SK-N-SH (cell line): Measurements from ENCODE around the gene TBC1D10B. TPM values are rescaled to one million over a fixed set of nuclear protein-coding genes. Genes with fewer than 3 reads are reported as not detected.
"Not testable (repeated sequence)": the region's sequence is repeated elsewhere in the genome, so short reads cannot be mapped to it uniquely, and the experiment has no call there.

Source experiments
- CTCF ChIA-PET: fragments of 300-600, 350-600 bp; formaldehyde crosslinking; extraction: SDS; loops from one replicate; lab custom pipeline; 2021; lab: Yijun Ruan, JAX
- POLR2A ChIA-PET: fragments of 350-600 bp; sonication (Branson Sonifier 250); formaldehyde crosslinking; extraction: SDS; loops from one replicate; lab custom pipeline; 2020; ENCODE audit warnings: antibody characterized with exemption, inconsistent platforms; lab: Yijun Ruan, JAX
- DNase-seq: peaks from one replicate; pipeline ENCODE4 v3.0.0; 2012
- H2AFZ ChIP-seq: fragments of 200-600 bp; sonication (generic); 2 replicates; pipeline ENCODE4 v1.8.1; 2016; ENCODE audit warnings: antibody characterized with exemption, mild to moderate bottlenecking, low read depth
- H3F3A ChIP-seq: fragments of 200-600 bp; sonication (generic); replicated peaks from 2 replicates; pipeline ENCODE3; 2016; ENCODE audit warnings: antibody characterized with exemption, mild to moderate bottlenecking; ENCODE audit not compliant: insufficient read depth
- H3K27ac ChIP-seq, 2 experiments: fragments of 200-500 bp in 1 of 2; fragments of 200-600 bp in 1 of 2; sonication (Bioruptor generic) in 1 of 2; sonication (generic), shearing (Covaris generic) in 1 of 2; 2 replicates each; pipeline versions ENCODE4 v1.5.1 to v1.6.1; 2014 to 2016; ENCODE audit warnings: low read depth in 2 of 2, inconsistent platforms in 1 of 2, low read length in 1 of 2, mild to moderate bottlenecking in 1 of 2, mixed read lengths in 1 of 2
- H3K27me3 ChIP-seq: fragments of 200-600 bp; sonication (generic), shearing (Covaris generic); 2 replicates; pipeline ENCODE4 v1.6.1; 2016; ENCODE audit warnings: mixed run types; ENCODE audit not compliant: insufficient read depth
- H3K36me3 ChIP-seq, 2 experiments: fragments of 200-500 bp in 1 of 2; fragments of 200-600 bp in 1 of 2; sonication (Bioruptor generic) in 1 of 2; sonication (generic) in 1 of 2; replicated peaks in 1 of 2; 2 replicates each; pipeline versions ENCODE3 to v1.5.1; 2014 to 2016; ENCODE audit warnings: low read length in 1 of 2, mild to moderate bottlenecking in 1 of 2; ENCODE audit not compliant: insufficient read depth in 2 of 2, control insufficient read depth in 1 of 2
- H3K4me1 ChIP-seq, 2 experiments: fragments of 200-500 bp in 1 of 2; fragments of 200-600 bp in 1 of 2; sonication (Bioruptor generic) in 1 of 2; sonication (generic), shearing (Covaris generic) in 1 of 2; 2 replicates each; pipeline versions ENCODE4 v1.5.1 to v1.6.1; 2014 to 2016; ENCODE audit warnings: low read depth in 1 of 2, low read length in 1 of 2, mixed run types in 1 of 2; ENCODE audit not compliant: insufficient read depth in 2 of 2, control insufficient read depth in 1 of 2
- H3K4me2 ChIP-seq: fragments of 200-600 bp; sonication (generic), shearing (Covaris generic); 2 replicates; pipeline ENCODE4 v1.6.1; 2017; ENCODE audit warnings: mixed run types
- H3K4me3 ChIP-seq, 2 experiments: fragments of 200-500 bp in 1 of 2; fragments of 200-600 bp in 1 of 2; sonication (Bioruptor generic) in 1 of 2; sonication (generic), shearing (Covaris generic) in 1 of 2; 2 replicates each; pipeline versions ENCODE4 v1.5.1 to v1.8.1; 2014 to 2016; ENCODE audit warnings: low read depth in 2 of 2, inconsistent platforms in 1 of 2, low read length in 1 of 2, mild to moderate bottlenecking in 1 of 2, mixed read lengths in 1 of 2, moderate library complexity in 1 of 2
- H3K79me2 ChIP-seq: fragments of 200-600 bp; sonication (generic); 2 replicates; pipeline ENCODE4 v1.8.1; 2017; ENCODE audit warnings: mild to moderate bottlenecking; ENCODE audit not compliant: insufficient read depth
- H3K9ac ChIP-seq: fragments of 200-600 bp; sonication (generic); 2 replicates; pipeline ENCODE4 v1.6.1; 2017; ENCODE audit warnings: mixed run types
- H3K9me2 ChIP-seq: fragments of 200-600 bp; sonication (generic); 2 replicates; pipeline ENCODE4 v1.6.1; 2017; ENCODE audit warnings: mixed run types
- H3K9me3 ChIP-seq: fragments of 200-600 bp; sonication (generic); 2 replicates; pipeline ENCODE4 v1.6.1; 2017; ENCODE audit warnings: mixed run types, mild to moderate bottlenecking, moderate library complexity
- H4K20me1 ChIP-seq: fragments of 200-600 bp; sonication (generic); 2 replicates; pipeline ENCODE4 v1.6.1; 2017; ENCODE audit warnings: mild to moderate bottlenecking, mixed run types; ENCODE audit not compliant: insufficient read depth
- POLR2AphosphoS5 ChIP-seq: IDR thresholded peaks from 2 replicates; pipeline ENCODE4 v1.6.1; 2012; ENCODE audit warnings: low read depth, low read length
- SMC3 ChIP-seq: IDR thresholded peaks from 2 replicates; pipeline ENCODE4 v1.6.1; 2012; ENCODE audit warnings: low read depth, low read length, improper control_type of control experiment
- USF1 ChIP-seq: IDR thresholded peaks from 2 replicates; pipeline ENCODE4 v1.4.0; 2012; ENCODE audit warnings: low read depth, borderline replicate concordance
- USF2 ChIP-seq: fragments of 150-350 bp; IDR thresholded peaks from 2 replicates; pipeline ENCODE4 v1.6.1; 2017; ENCODE audit warnings: antibody characterized with exemption, low read length, low read depth, borderline replicate concordance
- YY1 ChIP-seq: IDR thresholded peaks from 2 replicates; pipeline ENCODE4 v1.4.0; 2012; ENCODE audit warnings: low read depth, mild to moderate bottlenecking
- WGBS: methylation state at CpG from one replicate; pipeline ENCODE4 v1.1.6; 2017; ENCODE audit warnings: low lambda C conversion rate; 5-methylcytosine and 5-hydroxymethylcytosine counted together
- polyA plus RNA-seq, 3 experiments: library from polyadenylated mRNA; depleted of rRNA; stranded (reverse); fragments of >200 nt; gene quantifications; 2 replicates each; pipeline ENCODE4 v1.2.3, GENCODE V29; 2012

The TBC1D10B gene
- polyA plus RNA-seq, 1 of the 3 experiments (the other 2 are of a cell fraction) = 20.5 TPM

- H3K4me2 ChIP-seq = no peak overlapping the region
- no peaks in the 10 kb centered on the region for H3K9me2 ChIP-seq
- peaks cover 16% of the 10 kb centered on the region for H3F3A ChIP-seq
- H3K79me2 ChIP-seq = peaks cover 6% of the 10 kb centered on the region; the same call in 1 of the 2 replicates
- peaks cover 19% of the 10 kb centered on the region for H4K20me1 ChIP-seq
- no peak overlapping the region for H2AFZ ChIP-seq
- no peaks in the 10 kb centered on the region for H3K9me3 ChIP-seq
- H3K27ac ChIP-seq = no peak overlapping the region
- WGBS = 91% methylated on average over 8 of the region's 8 CpGs
- peaks cover 6 to 14% of the 10 kb centered on the region in 2 experiments; a peak in 2 of 4 replicates for H3K4me1 ChIP-seq
- H3K9ac ChIP-seq = no peak overlapping the region
- H3K36me3 ChIP-seq = peaks cover 15 to 29% of the 10 kb centered on the region in 2 experiments
- ChIA-PET POLR2A (no interaction called here), CTCF (no interaction called here)
- no peak overlapping the region for H3K4me3 ChIP-seq
- no peak for TF ChIP-seq YY1
- H3K27me3 ChIP-seq = no peaks in the 10 kb centered on the region
- no peak for DNase-seq
These were observed 22.2 kb downstream of the TBC1D10B start for GRCh38 chr16:30348113-30348512.

- Histone ChIP-seq H3K36me3 (peaks cover 6 to 11% of the 10 kb centered on the region in 2 experiments), H3K4me2 (no peak overlapping the region), H4K20me1 (peaks cover 3% of the 10 kb centered on the region; the same call in 1 of the 2 replicates), H3K4me1 (no peaks in the 10 kb centered on the region), H3K4me3 (no peak overlapping the region), H3F3A (peaks cover 9% of the 10 kb centered on the region), H3K27ac (no peak overlapping the region), H3K9me3 (no peaks in the 10 kb centered on the region), H3K27me3 (no peaks in the 10 kb centered on the region), H3K79me2 (no peaks in the 10 kb centered on the region), H2AFZ (no peak overlapping the region), H3K9ac (no peak overlapping the region), H3K9me2 (no peaks in the 10 kb centered on the region)
- ChIA-PET CTCF (interaction anchor here (1.3 kb wide), 1 partner anchor 63 kb away, joined by 4 read pairs; no protein-coding TSS in a partner anchor), POLR2A (interaction anchor here (1.0 kb wide), 1 partner anchor 9 kb away, joined by 3 read pairs; the partner anchor contains the start of gene CD2BP2)
- 89% methylated on average over 3 of the region's 3 CpGs for WGBS
- no peak for TF ChIP-seq SMC3
- TF ChIP-seq, all 33 proteins: peak for 0
- no peak for DNase-seq
These were observed 24.0 kb downstream of the TBC1D10B start for GRCh38 chr16:30346286-30346685.

GRCh38 chr16:30343491-30343820 lies 26.8 kb downstream of the TBC1D10B start:
- H3K9ac ChIP-seq, H3K79me2 ChIP-seq, H3K4me2 ChIP-seq, H2AFZ ChIP-seq, H3K27ac ChIP-seq, H3K36me3 ChIP-seq, DNase-seq, H4K20me1 ChIP-seq, H3K27me3 ChIP-seq, CTCF ChIA-PET, H3K9me3 ChIP-seq, H3K4me1 ChIP-seq, POLR2A ChIA-PET, H3F3A ChIP-seq, H3K9me2 ChIP-seq, H3K4me3 ChIP-seq: not testable (repeated sequence)
- 94% methylated on average over 11 of the region's 11 CpGs for WGBS

- Histone ChIP-seq H3K4me3 (no peak overlapping the region), H3K4me1 (no peaks in the 10 kb centered on the region), H2AFZ (no peak overlapping the region), H3K9me3 (no peaks in the 10 kb centered on the region), H3F3A (peaks cover 3% of the 10 kb centered on the region), H3K36me3 (no peaks in the 10 kb centered on the region), H3K27me3 (no peaks in the 10 kb centered on the region), H3K79me2 (no peaks in the 10 kb centered on the region), H3K27ac (no peak overlapping the region), H3K9me2 (no peaks in the 10 kb centered on the region), H3K9ac (no peak overlapping the region), H3K4me2 (no peak overlapping the region)
- DNase-seq = no peak
- CTCF ChIA-PET = no interaction called here
- TF ChIP-seq POLR2AphosphoS5 (no peak), SMC3 (no peak), USF1 (no peak), USF2 (no peak)
- TF ChIP-seq, all 33 proteins: peak for 0
- H4K20me1 ChIP-seq = no peaks in the 10 kb centered on the region
- WGBS = 90% methylated on average over 31 of the region's 32 CpGs
- POLR2A ChIA-PET = no interaction called here
These were observed 27.4 kb downstream of the TBC1D10B start for GRCh38 chr16:30342751-30343490.

- H3K79me2 ChIP-seq, H3K4me1 ChIP-seq, H3K27ac ChIP-seq, POLR2A ChIA-PET, CTCF ChIA-PET, H3F3A ChIP-seq, H3K9me3 ChIP-seq, H2AFZ ChIP-seq, H4K20me1 ChIP-seq, H3K27me3 ChIP-seq, H3K9ac ChIP-seq, DNase-seq, H3K4me2 ChIP-seq, H3K4me3 ChIP-seq, H3K36me3 ChIP-seq, H3K9me2 ChIP-seq: not testable (repeated sequence)
- 97% methylated on average over 8 of the region's 8 CpGs for WGBS
These were observed 28.3 kb downstream of the TBC1D10B start for GRCh38 chr16:30341971-30342370.
